WTC11 (cell line): ENCODE results near the gene CREB3. TPM values are rescaled to one million over a fixed set of nuclear protein-coding genes. Genes with fewer than 3 reads are reported as not detected.

Source experiments
- ATAC-seq: fragments of 200-7000 bp; cut with Tn5 transposase; 2 replicates; pipeline ENCODE4 v1.10.0; 2021; ENCODE audit warnings: mild to moderate bottlenecking, moderate library complexity
- CTCF ChIA-PET: fragments of 300-600 bp; sonication (Branson Sonifier 250); formaldehyde crosslinking; loops from one replicate; lab custom pipeline; 2021; ENCODE audit warnings: antibody characterized with exemption; lab: Charles Lee
- POLR2A ChIA-PET: fragments of 350-600 bp; sonication (Branson Sonifier 250); formaldehyde crosslinking; loops from one replicate; lab custom pipeline; 2021; ENCODE audit warnings: antibody characterized with exemption; lab: Charles Lee
- DNase-seq: peaks from one replicate; pipeline ENCODE4 v3.0.0; 2021; ENCODE audit warnings: low spot score
- H3K27ac Mint-ChIP-seq: 2 replicates; pipeline ENCODE4 v1.8.0; 2021; ENCODE audit warnings: mixed read lengths
- H3K27me3 Mint-ChIP-seq: 2 replicates; pipeline ENCODE4 v1.8.0; 2021; ENCODE audit warnings: low read depth, mild to moderate bottlenecking, moderate library complexity, mixed read lengths
- H3K36me3 Mint-ChIP-seq: 2 replicates; pipeline ENCODE4 v1.8.0; 2021; ENCODE audit warnings: mixed read lengths
- H3K4me1 Mint-ChIP-seq: 2 replicates; pipeline ENCODE4 v1.8.0; 2022; ENCODE audit warnings: mixed read lengths
- H3K4me3 Mint-ChIP-seq: 2 replicates; pipeline ENCODE4 v1.8.0; 2021; ENCODE audit warnings: mild to moderate bottlenecking, moderate library complexity, mixed read lengths
- H3K9me3 Mint-ChIP-seq: 2 replicates; pipeline ENCODE4 v1.8.0; 2021; ENCODE audit warnings: mixed read lengths
- CBFB ChIP-seq: sonication (generic); formaldehyde crosslinking; IDR thresholded peaks from 2 replicates; pipeline ENCODE4 v1.8.1; 2022; ENCODE audit warnings: mild to moderate bottlenecking, low read depth, missing genetic modification reagents
- E2F4 ChIP-seq: sonication (generic); formaldehyde crosslinking; IDR thresholded peaks from 2 replicates; pipeline ENCODE4 v1.8.1; 2022; ENCODE audit warnings: low read depth, mild to moderate bottlenecking, moderate library complexity, missing genetic modification reagents, borderline replicate concordance
- ERG ChIP-seq: fragments of 250-450 bp; sonication (Bioruptor Pico); IDR thresholded peaks from 2 replicates; pipeline ENCODE4 v1.8.0; 2021; ENCODE audit warnings: mild to moderate bottlenecking
- JUN ChIP-seq: sonication (generic); formaldehyde crosslinking; IDR thresholded peaks from 2 replicates; pipeline ENCODE4 v1.8.0; 2023; ENCODE audit warnings: mild to moderate bottlenecking, missing genetic modification reagents
- NFATC4 ChIP-seq: fragments of 250-450 bp; sonication (Bioruptor Pico); IDR thresholded peaks from 2 replicates; pipeline ENCODE4 v1.9.0; 2021; ENCODE audit warnings: mild to moderate bottlenecking
- NFE2L1 ChIP-seq: sonication (generic); formaldehyde crosslinking; IDR thresholded peaks from 2 replicates; pipeline ENCODE4 v1.8.1; 2023; ENCODE audit warnings: missing genetic modification reagents
- OVOL2 ChIP-seq: fragments of 250-450 bp; sonication (Bioruptor Pico); IDR thresholded peaks from 2 replicates; pipeline ENCODE4 v1.9.0; 2021; ENCODE audit warnings: mild to moderate bottlenecking, borderline replicate concordance
- PRDM15 ChIP-seq: sonication (generic); formaldehyde crosslinking; IDR thresholded peaks from 2 replicates; pipeline ENCODE4 v1.8.0; 2022; ENCODE audit warnings: missing genetic modification reagents
- SOX15 ChIP-seq: fragments of 250-450 bp; sonication (Bioruptor Pico); IDR thresholded peaks from 2 replicates; pipeline ENCODE4 v1.9.0; 2021; ENCODE audit warnings: mild to moderate bottlenecking
- STAT6 ChIP-seq: sonication (generic); formaldehyde crosslinking; conservative IDR thresholded peaks from 2 replicates; pipeline ENCODE4 v1.8.1; 2023; ENCODE audit warnings: mild to moderate bottlenecking, low read depth, missing genetic modification reagents, moderate library complexity
- ZMAT4 ChIP-seq: fragments of 250-450 bp; sonication (Bioruptor Pico); IDR thresholded peaks from 2 replicates; pipeline ENCODE4 v1.9.0; 2021; ENCODE audit warnings: mild to moderate bottlenecking
- ZNF263 ChIP-seq: sonication (generic); formaldehyde crosslinking; IDR thresholded peaks from 2 replicates; pipeline ENCODE4 v1.8.1; 2022; ENCODE audit warnings: low read depth, mild to moderate bottlenecking, moderate library complexity, missing genetic modification reagents
- ZNF317 ChIP-seq: sonication (generic); formaldehyde crosslinking; IDR thresholded peaks from 2 replicates; pipeline ENCODE4 v1.8.1; 2023; ENCODE audit warnings: low read depth, mild to moderate bottlenecking, moderate library complexity, missing genetic modification reagents, borderline replicate concordance
- ZNF396 ChIP-seq: fragments of 250-450 bp; sonication (Bioruptor Pico); IDR thresholded peaks from 2 replicates; pipeline ENCODE4 v1.8.0; 2021; ENCODE audit warnings: mild to moderate bottlenecking, moderate library complexity, borderline replicate concordance
- ZNF416 ChIP-seq: fragments of 250-450 bp; sonication (Bioruptor Pico); IDR thresholded peaks from 2 replicates; pipeline ENCODE4 v1.9.0; 2021; ENCODE audit warnings: mild to moderate bottlenecking, inconsistent platforms
- ZNF423 ChIP-seq: fragments of 250-450 bp; sonication (Bioruptor Pico); IDR thresholded peaks from 2 replicates; pipeline ENCODE4 v2.1.2; 2022; ENCODE audit warnings: mild to moderate bottlenecking, moderate library complexity
- ZNF425 ChIP-seq: fragments of 250-450 bp; sonication (Bioruptor Pico); conservative IDR thresholded peaks from 2 replicates; pipeline ENCODE4 v1.9.0; 2021; ENCODE audit warnings: mild to moderate bottlenecking
- ZNF671 ChIP-seq: fragments of 250-450 bp; sonication (Bioruptor Pico); IDR thresholded peaks from 2 replicates; pipeline ENCODE4 v1.8.0; 2021; ENCODE audit warnings: mild to moderate bottlenecking
- total RNA-seq: library from RNA; stranded (reverse); gene quantifications from 3 replicates; pipeline ENCODE4 v1.2.3, GENCODE V29; 2021

The CREB3 gene
- total RNA-seq, 1 experiment from 2014 or later: 21.4 TPM

- Mint-ChIP-seq H3K27ac (no peak overlapping the region), H3K36me3 (peaks cover 84% of the 10 kb centered on the region), H3K27me3 (no peaks in the 10 kb centered on the region), H3K4me3 (no peak overlapping the region), H3K9me3 (no peaks in the 10 kb centered on the region), H3K4me1 (no peaks in the 10 kb centered on the region)
- no peak for DNase-seq
- no peak for TF ChIP-seq ZNF425
- TF ChIP-seq ZMAT4 (CRISPR knock-in tag): no peak
- TF ChIP-seq ZNF317 (CRISPR knock-in tag): no peak
- TF ChIP-seq CBFB: no peak
- TF ChIP-seq JUN (CRISPR knock-in tag): no peak
- TF ChIP-seq OVOL2 (CRISPR knock-in tag): no peak
- TF ChIP-seq ZNF396 (CRISPR knock-in tag): no peak
- TF ChIP-seq STAT6 (CRISPR knock-in tag): no peak
- TF ChIP-seq ZNF671 (CRISPR knock-in tag): no peak
- no peak for ATAC-seq
- ChIA-PET POLR2A (no interaction called here), CTCF (interaction anchor here (1.7 kb wide), 1 partner anchor 11 kb away, joined by 5 read pairs; no protein-coding TSS in a partner anchor)
These were observed 24.3 kb upstream of the CREB3 start for GRCh38 chr9:35708146-35708545.

GRCh38 chr9:35710818-35711500, 21.5 kb upstream of the CREB3 start:
- peaks cover 82% of the 10 kb centered on the region for H3K36me3 Mint-ChIP-seq
- TF ChIP-seq ZNF423: no peak
- TF ChIP-seq ZNF416 (CRISPR knock-in tag): no peak
- no peak for TF ChIP-seq ZNF263 (CRISPR knock-in tag)
- TF ChIP-seq ERG: no peak
- TF ChIP-seq E2F4 (CRISPR knock-in tag): no peak
- TF ChIP-seq NFE2L1 (CRISPR knock-in tag): no peak
- no peak for TF ChIP-seq SOX15 (CRISPR knock-in tag)
- TF ChIP-seq PRDM15 (CRISPR knock-in tag): no peak
- TF ChIP-seq NFATC4 (CRISPR knock-in tag): no peak
- CTCF ChIA-PET: interaction anchor here (4.1 kb wide), 1 partner anchor 14 kb away, joined by 29 read pairs; no protein-coding TSS in a partner anchor
- H3K27me3 Mint-ChIP-seq: no peaks in the 10 kb centered on the region
- no peak overlapping the region for H3K4me3 Mint-ChIP-seq
- ATAC-seq: no peak
- POLR2A ChIA-PET: no interaction called here
- H3K4me1 Mint-ChIP-seq: no peaks in the 10 kb centered on the region
- no peak overlapping the region for H3K27ac Mint-ChIP-seq
- no peak for DNase-seq
- no peaks in the 10 kb centered on the region for H3K9me3 Mint-ChIP-seq
